ENCODE measurements around the gene CEACAM6. TPM values are rescaled to one million over a fixed set of nuclear protein-coding genes. Genes with fewer than 3 reads are reported as not detected.
A peak's percentile ranks its signal among the peaks of the same experiment; 100 is the strongest.

Gene CEACAM6
- total RNA-seq, 1 experiment from 2014 or later = 44.5 TPM

- BruUV-seq (replicated peaks) = no TSS peak
- intact Hi-C loops (cut with micrococcal nuclease; ENCODE audit: unreplicated experiment) = no loop called here
- Mint-ChIP-seq H3K4me1 (ENCODE audit: low read depth, unreplicated experiment) (peaks cover 27% of the 10 kb centered on the region), H3K36me3 (ENCODE audit: insufficient read depth, unreplicated experiment) (peaks cover 4% of the 10 kb centered on the region), H3K27ac (ENCODE audit: unreplicated experiment) (peak overlapping the region; percentile 25), H3K4me3 (ENCODE audit: low read depth, unreplicated experiment) (no peak overlapping the region), H3K9me3 (ENCODE audit: low read depth, unreplicated experiment) (no peaks in the 10 kb centered on the region), H3K27me3 (ENCODE audit: unreplicated experiment) (peaks cover 29% of the 10 kb centered on the region)
- TF ChIP-seq, protein P1, sequence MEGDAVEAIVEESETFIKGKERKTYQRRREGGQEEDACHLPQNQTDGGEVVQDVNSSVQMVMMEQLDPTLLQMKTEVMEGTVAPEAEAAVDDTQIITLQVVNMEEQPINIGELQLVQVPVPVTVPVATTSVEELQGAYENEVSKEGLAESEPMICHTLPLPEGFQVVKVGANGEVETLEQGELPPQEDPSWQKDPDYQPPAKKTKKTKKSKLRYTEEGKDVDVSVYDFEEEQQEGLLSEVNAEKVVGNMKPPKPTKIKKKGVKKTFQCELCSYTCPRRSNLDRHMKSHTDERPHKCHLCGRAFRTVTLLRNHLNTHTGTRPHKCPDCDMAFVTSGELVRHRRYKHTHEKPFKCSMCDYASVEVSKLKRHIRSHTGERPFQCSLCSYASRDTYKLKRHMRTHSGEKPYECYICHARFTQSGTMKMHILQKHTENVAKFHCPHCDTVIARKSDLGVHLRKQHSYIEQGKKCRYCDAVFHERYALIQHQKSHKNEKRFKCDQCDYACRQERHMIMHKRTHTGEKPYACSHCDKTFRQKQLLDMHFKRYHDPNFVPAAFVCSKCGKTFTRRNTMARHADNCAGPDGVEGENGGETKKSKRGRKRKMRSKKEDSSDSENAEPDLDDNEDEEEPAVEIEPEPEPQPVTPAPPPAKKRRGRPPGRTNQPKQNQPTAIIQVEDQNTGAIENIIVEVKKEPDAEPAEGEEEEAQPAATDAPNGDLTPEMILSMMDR (IDR thresholded peaks at IDR 0.05; ENCODE audit: unreplicated experiment) = no peak
- CTCF ChIA-PET = interaction anchor here (1.1 to 1.9 kb wide), 2 partner anchors 8 to 85 kb away, joined by 3 to 6 read pairs; no protein-coding TSS in a partner anchor
- no peak for DNase-seq
These were observed 21.2 kb upstream of the CEACAM6 start for GRCh38 chr19:41734156-41734555.

- peak; percentile 25 for DNase-seq
- CTCF ChIA-PET = interaction anchor here (0.6 to 1.9 kb wide), 7 partner anchors 9 to 278 kb away, joined by 3 to 10 read pairs (median 5); no protein-coding TSS in a partner anchor
- H3K4me3 Mint-ChIP-seq (ENCODE audit: low read depth, unreplicated experiment) = no peak overlapping the region
- peaks cover 31% of the 10 kb centered on the region for H3K4me1 Mint-ChIP-seq (ENCODE audit: low read depth, unreplicated experiment)
- TF ChIP-seq, protein P1 (IDR thresholded peaks at IDR 0.05; ENCODE audit: unreplicated experiment) = no peak
- peaks cover 29% of the 10 kb centered on the region for H3K27me3 Mint-ChIP-seq (ENCODE audit: unreplicated experiment)
- H3K27ac Mint-ChIP-seq (ENCODE audit: unreplicated experiment) = peak overlapping the region; percentile 25
- no peaks in the 10 kb centered on the region for H3K9me3 Mint-ChIP-seq (ENCODE audit: low read depth, unreplicated experiment)
- intact Hi-C loops (cut with micrococcal nuclease; ENCODE audit: unreplicated experiment) = no loop called here
- BruUV-seq (replicated peaks) = no TSS peak
- H3K36me3 Mint-ChIP-seq (ENCODE audit: insufficient read depth, unreplicated experiment) = peaks cover 8% of the 10 kb centered on the region
These were observed 20.7 kb upstream of the CEACAM6 start for GRCh38 chr19:41734585-41734984.

GRCh38 chr19:41735071-41735600 lies 20.2 kb upstream of the CEACAM6 start:
- no TSS peak for BruUV-seq (replicated peaks)
- intact Hi-C loops (cut with micrococcal nuclease; ENCODE audit: unreplicated experiment) = no loop called here
- peak overlapping the region; percentile 8 for H3K4me3 Mint-ChIP-seq (ENCODE audit: low read depth, unreplicated experiment)
- CTCF ChIA-PET = interaction anchor here (0.6 to 1.9 kb wide), 7 partner anchors 9 to 278 kb away, joined by 3 to 10 read pairs (median 5); no protein-coding TSS in a partner anchor
- peak overlapping the region; percentile 25 for H3K27ac Mint-ChIP-seq (ENCODE audit: unreplicated experiment)
- peaks cover 37% of the 10 kb centered on the region for H3K4me1 Mint-ChIP-seq (ENCODE audit: low read depth, unreplicated experiment)
- DNase-seq = no peak
- H3K27me3 Mint-ChIP-seq (ENCODE audit: unreplicated experiment) = peaks cover 29% of the 10 kb centered on the region
- peaks cover 8% of the 10 kb centered on the region for H3K36me3 Mint-ChIP-seq (ENCODE audit: insufficient read depth, unreplicated experiment)
- no peaks in the 10 kb centered on the region for H3K9me3 Mint-ChIP-seq (ENCODE audit: low read depth, unreplicated experiment)
- TF ChIP-seq, protein P1 (IDR thresholded peaks at IDR 0.05; ENCODE audit: unreplicated experiment) = no peak

DNA sequence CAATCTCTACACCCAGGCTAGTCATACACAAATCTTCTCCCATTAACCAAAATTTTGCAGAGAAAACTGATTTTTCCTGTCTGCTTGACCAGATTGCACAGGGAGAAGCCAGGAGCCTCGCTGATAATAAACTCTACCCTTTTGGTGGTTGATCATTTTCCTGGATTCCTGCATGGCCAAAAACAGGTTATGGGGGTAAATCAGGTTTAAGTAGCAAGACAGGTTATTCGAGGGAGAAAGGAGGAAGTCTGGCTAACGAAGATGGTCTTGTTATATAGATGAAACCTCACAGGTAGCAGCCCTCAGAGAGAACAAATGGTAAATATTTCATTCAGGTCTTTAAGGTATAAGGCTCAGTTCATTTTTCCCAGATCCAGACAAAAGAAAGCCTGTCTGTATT lies 16.0 kb upstream of the CEACAM6 start:
- H3K4me3 Mint-ChIP-seq (ENCODE audit: low read depth, unreplicated experiment) = no peak overlapping the region
- no peaks in the 10 kb centered on the region for H3K9me3 Mint-ChIP-seq (ENCODE audit: low read depth, unreplicated experiment)
- DNase-seq = peak; percentile 50
- TF ChIP-seq, protein P1 (IDR thresholded peaks at IDR 0.05; ENCODE audit: unreplicated experiment) = no peak
- CTCF ChIA-PET = interaction anchor here (1.2 kb wide), 1 partner anchor 32 kb away, joined by 4 read pairs; no protein-coding TSS in a partner anchor
- H3K27me3 Mint-ChIP-seq (ENCODE audit: unreplicated experiment) = peaks cover 5% of the 10 kb centered on the region
- intact Hi-C loops (cut with micrococcal nuclease; ENCODE audit: unreplicated experiment) = no loop called here
- no TSS peak for BruUV-seq (replicated peaks)
- H3K36me3 Mint-ChIP-seq (ENCODE audit: insufficient read depth, unreplicated experiment) = peaks cover 8% of the 10 kb centered on the region
- H3K4me1 Mint-ChIP-seq (ENCODE audit: low read depth, unreplicated experiment) = peaks cover 31% of the 10 kb centered on the region
- peak overlapping the region; percentile 72 for H3K27ac Mint-ChIP-seq (ENCODE audit: unreplicated experiment)

Data from Calu3 (cell line).